Measurements from ENCODE around the gene MCAT. TPM values are rescaled to one million over a fixed set of nuclear protein-coding genes. Genes with fewer than 3 reads are reported as not detected.

The MCAT gene
- total RNA-seq, 1 donor from 2014 or later, result 11.5 TPM

DNA sequence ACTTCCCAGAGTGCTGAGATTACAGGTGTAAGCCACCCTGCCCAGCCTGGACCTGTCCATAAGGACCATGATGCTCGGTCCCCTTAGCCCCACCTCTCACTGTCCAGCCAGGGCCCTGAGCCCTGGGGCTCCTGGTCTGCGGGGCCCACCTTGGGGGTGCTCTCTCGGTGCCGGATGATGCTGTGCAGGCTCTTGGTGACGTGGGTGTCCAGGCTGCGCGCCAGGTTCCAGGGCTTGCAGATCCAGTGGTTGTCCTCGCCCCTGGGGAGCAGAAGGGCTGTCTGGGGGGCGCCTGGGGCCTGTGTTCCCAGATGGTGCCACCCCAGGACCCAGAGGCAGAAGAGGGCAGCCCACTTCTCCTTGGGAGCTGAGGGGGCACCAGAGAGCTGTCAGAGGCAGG is 30.4 kb upstream of the MCAT start:
- DNase-seq (ENCODE audit: low spot score), result peak; percentile 83

DNA sequence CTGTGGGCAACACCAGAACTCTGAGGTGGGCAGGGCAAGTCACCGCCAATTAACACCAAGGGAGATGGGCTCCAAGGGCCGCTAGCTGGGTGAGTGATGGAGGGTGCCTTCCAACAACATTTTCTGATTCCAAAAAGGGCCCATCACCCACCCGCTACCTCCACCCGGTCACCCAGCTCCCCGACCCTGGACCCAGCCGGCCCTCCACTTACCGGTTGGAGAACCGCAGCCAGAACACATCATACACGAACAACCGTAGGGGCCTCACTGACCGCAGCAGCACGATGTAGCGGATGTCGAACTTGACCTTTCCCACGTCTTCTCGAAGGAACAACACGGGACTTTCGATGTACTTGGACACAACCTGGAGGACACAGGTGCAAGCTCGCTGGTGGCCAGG is 29.0 kb upstream of the MCAT start:
- no peak for DNase-seq (ENCODE audit: low spot score)

DNA sequence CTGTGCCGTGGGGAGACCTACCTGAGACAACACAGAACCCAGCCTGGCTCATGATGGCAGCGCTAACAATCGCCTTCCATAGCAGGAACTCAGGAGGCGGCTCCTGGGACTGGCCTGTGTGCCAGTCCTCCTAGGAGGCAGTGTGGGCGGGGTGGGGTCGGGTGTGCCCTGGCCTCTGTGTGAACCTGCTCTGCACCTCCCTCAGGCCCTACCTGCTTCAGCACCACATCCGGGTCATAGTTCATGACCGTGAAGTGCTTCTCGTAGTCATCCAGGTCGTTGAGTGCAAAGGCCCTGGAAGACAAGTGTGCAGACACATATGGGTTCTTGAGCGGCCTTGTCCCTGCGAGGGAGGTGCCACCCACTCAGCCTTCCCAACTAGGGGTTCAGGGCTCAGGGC is 28.4 kb upstream of the MCAT start:
- DNase-seq (ENCODE audit: low spot score), result no peak

DNA sequence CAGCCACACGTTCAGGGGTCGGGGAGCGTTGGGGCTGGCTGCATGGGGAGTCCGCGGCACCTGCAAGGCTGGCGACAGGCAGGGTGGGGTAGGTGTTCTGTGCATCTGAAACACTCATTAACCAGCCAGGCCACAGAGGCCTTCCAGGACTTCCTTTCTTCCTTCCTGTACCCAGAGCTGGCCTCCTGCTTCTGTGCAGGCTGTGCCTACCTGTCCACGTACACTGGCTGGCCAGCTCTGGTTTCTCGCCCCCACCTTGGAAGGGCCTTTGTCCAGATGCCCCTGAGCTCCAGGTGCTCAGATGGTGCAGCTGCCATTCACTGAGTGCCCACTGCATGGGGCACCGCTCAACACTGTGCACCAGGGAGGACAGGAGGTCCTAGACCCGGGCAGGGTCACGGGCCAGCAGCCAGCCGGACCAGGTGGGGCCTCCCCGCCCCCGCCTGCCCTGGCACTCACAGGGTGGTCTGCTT is 27.9 kb upstream of the MCAT start:
- no peak for DNase-seq (ENCODE audit: low spot score)

DNA sequence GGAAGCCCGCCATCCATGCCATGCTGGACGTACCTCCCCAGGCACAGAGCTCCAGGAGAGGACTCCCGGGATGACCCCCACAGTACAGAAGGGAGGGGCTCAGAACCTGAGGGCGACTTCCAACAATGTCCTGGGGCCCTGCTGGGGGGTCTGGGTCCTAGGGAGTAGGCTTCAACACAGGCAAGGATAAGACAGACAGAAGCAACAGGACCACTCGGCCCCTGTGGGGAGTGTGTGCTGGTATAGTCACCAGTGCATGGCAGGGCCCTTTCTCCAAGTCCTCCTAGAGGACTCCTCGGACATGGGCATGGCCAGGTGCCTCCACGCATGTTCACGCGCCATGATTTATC is 26.9 kb upstream of the MCAT start:
- DNase-seq (ENCODE audit: low spot score), result no peak

DNA sequence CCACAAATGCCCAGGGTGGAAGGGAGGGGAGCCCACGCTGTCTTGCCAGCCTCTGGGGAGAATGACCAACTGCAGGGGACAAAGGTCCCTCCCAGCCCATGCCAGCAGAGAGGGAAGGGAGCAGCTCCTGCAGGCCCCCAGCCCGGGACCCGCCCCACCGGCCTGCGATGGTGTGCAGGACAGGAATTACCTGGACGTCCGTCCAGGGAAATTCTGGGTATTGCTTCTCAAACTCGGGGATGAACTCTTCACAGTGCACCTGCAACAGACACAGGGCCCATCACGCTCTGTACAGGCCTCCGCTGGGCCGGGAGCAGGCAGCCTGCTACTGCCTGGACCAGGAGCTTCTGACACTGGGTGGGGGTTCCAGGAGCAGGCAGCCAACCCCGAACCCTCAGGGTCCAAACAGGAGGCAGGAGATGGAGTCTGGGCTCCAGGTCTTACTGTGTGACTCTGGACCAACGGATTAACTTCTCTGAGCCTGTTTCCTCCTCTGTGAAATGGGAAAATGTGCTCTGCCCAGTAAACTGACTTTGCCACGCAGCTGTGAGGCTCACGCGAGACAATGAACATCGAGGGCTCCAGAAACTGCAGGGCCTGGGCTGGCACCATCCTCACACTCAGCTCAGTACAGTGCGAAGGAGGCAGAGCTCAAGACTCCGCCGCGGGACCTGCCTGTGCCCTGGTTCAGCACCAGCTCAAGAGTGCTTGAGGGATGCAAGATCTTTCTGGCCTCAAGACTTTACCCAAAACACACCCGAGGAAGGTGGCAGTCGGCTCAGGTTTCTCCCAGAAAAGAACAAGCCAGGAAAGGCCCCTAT is 26.3 kb upstream of the MCAT start:
- no peak for DNase-seq (ENCODE audit: low spot score)

DNA sequence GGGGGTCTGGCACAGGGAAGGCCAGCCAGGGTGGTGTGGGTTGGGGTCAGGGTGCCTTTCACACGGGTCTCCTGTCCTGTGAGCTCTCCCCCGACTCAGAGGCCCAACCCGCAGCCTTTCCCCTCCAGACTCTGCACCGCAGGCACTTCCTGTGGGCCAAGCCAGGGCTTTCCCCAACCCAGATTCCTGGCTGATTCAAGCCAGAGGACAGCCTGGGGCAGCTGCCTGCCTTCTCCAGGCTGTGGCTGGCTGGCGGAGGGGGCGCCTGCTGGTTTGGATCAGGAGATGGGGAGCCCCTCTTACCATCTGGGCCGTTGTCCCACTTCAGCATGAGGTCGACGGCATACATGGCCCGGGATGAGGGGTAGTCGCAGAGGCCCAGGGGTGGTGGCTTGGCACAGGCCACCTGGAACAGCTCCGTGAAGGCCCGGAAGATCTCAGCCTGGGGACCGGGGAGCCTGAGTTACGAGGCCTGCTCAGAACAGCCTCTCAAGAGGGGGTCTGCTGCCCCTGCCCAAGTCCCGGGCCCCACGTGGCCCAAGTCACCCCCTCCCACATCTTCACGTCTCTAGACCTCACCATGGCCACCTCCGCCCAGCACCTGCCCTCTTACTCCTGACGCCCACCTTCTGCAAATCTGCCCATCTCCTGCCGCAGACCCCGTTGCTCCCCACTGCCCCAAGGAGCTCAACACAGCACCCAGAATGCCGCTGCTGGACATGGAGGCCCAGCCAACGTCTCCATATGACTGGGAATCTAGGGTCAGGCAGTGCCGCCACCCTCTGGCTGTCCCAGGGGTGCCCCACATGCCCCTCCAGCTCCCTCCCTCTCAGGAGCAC is 25.5 kb upstream of the MCAT start:
- no peak for DNase-seq (ENCODE audit: low spot score)

DNA sequence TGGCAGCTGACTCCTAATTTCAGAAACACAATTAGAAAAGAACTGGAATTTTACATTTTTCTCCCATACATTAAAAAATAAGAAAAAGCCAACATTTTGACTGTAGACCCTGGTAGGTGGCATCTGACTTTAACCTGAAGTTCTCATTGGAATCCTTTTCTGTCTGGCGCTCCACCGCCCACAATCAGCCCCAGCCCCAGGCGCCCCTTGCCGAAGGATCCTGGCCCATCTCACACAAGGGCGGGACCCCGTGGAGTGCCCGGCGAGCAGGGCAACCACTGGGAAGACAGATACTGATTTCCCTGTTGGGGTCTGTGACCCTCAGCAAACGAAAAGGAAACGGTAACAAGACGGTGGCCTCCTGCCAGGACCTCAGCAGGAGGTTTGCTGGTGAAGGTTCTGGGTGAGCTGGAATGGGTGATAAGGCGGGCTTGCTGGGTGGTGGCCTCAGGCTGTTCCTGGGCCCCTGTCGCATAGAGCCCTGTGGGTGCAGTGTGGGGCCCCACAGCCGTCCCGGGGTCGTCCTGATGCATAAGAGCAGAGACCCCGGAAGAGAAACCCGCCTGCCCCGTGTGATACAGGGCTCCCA is 23.9 kb upstream of the MCAT start:
- DNase-seq (ENCODE audit: low spot score), result no peak

DNA sequence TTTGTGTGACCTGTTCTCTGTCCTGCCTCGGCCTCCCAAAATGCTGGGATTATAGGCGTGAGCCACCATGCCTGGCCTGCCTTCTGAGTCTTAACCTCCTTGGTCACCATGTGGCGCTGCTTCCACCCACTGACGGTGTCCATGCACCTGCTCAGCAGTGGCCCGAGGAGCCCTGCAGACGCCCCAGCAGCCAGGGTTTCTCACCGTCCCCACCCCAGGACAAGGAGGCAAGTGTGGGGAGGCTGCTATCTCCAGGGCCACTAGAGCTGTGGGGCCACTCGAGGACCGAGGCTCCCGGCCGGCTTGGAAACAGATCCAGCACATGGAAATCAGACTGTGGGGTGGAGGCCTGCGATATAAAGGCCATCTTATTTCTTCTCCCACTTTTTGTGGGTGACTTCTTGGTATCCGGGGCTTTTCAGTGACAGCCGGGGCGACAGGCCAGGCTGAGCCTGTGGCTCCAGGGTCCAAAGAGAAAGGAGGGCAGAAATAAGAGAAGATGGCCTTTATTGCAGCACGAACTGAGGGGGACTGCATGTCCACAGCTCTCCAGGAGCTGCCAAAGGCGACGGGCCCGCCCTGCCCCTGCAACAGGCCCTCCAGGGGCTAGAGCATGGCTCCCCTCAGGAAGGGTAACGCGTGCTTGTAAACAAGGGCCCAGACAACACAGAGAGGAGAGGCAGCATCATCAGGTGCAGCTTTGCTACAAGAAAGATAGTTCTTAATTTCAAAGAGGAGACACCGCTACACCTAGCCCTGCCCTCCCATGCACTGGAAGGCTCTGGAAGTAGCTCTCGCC is 23.1 kb upstream of the MCAT start:
- DNase-seq (ENCODE audit: low spot score), result no peak

DNA sequence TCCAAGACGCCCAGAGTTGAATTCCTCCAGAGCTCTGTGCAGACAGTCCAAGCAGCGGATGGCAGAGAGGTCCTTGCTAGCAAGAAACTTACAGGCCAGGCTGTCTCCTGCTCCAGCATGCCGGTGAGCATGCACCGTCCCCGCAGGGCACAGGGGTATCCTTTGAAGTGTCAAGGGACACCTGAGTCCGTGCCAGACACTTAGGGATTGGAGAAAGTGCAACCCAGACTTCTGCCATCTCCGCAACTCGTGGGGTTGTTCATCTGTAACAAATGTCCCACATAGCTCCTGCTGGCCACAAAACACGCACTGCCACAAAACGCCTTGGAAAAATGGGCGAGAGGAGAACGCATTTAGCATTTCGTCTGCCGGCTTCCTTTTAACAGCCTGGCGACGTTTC is 21.4 kb upstream of the MCAT start:
- no peak for DNase-seq (ENCODE audit: low spot score)

DNA sequence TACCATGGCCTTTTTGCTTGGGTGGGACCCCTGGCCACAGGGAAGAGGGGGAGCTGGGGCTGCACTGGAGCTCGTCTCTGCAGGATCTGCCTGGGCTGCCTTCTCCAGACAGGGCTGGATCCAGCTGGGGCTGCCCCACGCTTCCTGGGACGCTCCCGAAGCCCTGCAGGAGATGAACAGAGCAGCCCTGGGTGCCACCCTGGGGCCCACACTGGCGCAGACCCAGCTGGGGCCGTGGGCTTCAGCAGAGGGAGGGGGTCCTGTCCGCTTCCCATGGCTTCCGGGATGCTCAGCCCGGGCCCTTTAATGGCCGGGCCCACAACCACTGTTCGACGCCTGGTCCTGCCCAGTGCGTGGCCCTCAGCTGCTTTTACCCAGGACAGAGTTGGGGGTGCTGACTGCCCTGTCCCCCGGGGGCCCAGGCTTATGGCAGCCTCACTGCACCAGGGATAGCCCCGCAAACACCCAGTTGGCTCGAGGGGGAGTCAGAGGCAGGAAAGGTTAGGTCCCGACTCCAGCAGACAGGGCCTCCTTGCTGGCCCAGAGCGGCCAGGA is 20.1 kb upstream of the MCAT start:
- no peak for DNase-seq (ENCODE audit: low spot score)

DNA sequence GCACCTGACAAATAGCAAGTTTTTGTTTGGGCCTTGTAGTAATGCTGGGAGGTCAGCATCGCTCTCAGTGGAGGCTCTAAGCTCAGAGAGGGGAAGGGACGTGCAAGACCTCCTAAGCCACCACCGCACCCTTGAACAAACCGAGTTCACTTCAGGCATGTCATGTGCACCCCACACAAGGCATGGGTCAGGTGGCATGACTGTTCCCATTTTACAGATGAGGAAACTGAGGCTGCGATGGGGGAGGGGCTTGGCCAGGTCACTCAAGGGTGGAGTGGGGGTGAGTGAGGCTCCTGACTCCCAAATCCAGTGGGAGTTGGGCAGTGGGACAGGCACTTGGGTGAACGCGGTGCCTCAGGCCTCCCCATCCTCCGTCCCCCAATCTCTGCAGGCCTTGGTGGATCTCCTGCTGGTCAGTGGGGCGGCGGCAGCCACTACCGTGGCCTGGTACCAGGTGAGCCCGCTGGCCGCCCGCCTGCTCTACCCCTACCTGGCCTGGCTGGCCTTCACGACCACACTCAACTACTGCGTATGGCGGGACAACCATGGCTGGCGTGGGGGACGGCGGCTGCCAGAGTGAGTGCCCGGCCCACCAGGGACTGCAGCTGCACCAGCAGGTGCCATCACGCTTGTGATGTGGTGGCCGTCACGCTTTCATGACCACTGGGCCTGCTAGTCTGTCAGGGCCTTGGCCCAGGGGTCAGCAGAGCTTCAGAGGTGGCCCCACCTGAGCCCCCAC is 19.4 kb upstream of the MCAT start:
- DNase-seq (ENCODE audit: low spot score), result no peak

DNA sequence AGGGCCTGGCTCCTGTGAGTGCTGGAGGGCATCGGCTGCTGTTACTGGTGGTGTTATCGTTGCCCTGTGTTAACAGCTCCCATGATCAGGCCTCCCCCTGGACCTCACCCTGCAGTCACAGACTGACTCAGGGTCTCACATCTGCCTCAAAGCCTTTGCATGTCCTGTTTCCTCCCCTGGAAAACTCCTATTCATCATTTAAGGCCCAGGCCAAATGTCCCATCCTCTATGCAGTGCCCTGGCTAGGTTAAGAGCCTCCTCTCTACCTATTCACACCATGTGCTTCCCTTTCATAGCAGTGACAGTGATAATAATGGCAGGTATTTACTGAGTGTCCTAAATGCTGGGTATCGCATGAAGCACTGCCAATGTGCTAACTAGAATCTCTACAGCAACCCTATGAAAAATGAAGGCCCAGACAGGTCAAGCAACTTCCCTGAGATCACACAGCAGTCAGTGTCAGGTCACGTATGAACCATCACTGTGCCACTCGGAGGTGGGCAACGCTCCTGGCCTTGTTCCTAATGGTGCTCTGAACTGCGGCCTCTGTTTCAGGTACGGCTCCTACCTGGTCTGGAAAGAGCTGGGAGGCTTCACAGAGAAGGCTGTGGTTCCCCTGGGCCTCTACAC is 17.4 kb upstream of the MCAT start:
- no peak for DNase-seq (ENCODE audit: low spot score)

DNA sequence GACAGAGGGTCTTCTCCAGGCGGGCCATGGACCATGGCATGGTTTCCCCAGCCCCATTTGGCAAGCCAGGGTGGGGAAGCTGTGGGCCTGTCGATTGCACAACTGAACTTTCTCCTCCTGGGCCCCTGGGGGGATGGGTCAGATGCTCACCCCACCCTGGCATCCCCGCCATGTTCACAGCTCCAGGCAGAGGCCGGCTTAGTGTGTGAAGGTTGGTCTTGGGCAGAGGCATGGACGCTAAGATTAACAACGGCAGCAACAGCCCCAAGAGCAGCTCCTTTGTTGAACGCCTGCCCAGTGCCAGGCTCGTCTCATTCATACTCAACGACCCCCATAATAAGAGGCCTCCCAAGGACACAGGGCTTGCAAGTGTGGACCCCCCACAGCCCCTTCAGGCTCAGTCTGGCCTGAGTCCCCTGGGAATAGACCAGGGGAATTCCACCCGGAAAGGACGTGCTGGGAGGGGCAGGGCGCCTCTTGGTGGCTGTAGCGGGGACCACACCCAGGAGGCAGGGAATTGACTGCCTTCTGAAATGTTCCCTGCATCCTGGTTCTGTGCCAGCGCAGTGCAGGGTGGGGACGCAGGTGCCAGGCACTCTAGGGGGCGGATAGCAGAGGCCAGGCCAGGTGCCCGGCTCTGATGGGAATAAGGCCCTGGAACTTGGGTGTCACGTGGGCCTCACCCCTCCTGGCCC is 16.4 kb upstream of the MCAT start:
- DNase-seq (ENCODE audit: low spot score), result no peak

DNA sequence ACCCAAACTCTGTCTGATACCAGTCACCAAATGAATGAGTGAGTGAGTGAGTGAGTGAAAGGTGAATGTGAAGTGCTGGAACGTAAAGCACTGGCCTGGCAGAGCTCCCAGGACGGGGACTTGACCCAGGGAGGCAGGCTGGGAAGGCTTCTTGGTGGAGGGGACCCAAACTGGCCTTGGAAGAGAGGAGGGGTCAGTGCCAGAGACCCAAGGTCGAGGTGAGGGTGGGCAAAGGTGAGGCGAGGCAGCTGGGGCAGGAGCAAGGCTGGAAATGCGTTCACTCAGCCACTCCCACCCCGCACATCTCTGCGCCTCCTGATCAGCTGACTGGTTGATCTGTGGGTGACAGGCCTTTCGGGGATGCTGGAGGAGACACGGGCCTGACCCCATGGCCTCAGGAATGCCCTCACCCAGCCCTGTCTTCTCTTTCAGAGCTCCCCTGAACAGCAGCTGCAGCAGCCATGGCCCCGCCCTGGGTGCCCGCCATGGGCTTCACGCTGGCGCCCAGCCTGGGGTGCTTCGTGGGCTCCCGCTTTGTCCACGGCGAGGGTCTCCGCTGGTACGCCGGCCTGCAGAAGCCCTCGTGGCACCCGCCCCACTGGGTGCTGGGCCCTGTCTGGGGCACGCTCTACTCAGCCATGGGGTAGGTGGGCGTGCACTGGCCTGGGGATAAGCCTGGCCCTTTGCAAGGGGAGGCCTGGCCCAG is 15.7 kb upstream of the MCAT start:
- no peak for DNase-seq (ENCODE audit: low spot score)

DNA sequence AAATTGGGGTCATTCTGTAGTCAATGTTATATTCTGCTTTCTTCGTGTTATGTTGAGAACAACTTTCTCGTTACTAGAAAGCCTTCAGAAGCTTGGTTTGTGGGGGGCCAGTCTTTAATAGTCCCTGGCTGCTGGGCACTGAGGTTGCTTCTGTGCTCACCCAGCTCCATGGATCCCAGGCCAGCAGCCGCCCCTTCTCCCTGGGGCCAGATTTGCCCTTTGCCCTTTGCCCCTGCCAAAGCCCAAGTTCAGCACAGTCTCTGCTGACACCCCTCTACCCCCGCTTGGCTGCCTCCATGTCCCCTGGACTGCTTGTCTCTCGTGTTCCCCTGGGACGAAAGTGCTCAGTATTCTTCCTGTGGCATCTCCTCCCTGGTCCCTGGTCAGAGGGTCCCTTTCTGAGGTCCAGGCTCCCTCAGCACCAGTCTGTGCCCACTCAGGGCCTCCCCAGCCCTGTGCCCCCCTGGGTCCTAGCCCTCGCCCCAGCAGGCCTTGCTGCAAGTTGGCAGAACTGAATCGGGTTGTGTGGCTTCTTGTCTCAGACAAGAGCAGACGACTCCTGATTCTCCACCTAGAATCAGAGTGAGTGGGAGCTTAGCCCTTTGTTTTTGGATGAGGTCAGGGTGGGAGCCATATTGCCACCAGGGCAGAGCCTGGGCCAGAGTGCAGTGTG is 14.8 kb upstream of the MCAT start:
- DNase-seq (ENCODE audit: low spot score), result no peak

DNA sequence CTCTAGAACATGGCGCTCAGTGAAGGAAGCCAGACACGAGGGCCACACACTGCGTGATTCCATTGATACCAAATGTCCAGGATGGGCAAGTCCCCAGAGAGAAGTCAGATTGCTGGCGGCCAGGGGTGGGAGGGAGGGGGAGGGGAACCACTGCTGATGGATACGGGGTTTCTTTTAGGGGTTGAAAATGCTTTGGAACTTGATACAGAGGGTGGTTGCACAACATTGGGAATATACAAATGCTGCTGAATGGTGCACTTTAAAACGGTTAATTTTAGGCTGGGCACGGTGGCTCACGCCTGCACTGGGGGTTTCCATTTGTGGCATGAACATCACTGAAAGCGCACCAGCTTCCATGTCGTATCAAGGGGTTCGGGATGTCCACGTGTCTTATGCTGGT is 13.2 kb upstream of the MCAT start:
- DNase-seq (ENCODE audit: low spot score), result no peak

DNA sequence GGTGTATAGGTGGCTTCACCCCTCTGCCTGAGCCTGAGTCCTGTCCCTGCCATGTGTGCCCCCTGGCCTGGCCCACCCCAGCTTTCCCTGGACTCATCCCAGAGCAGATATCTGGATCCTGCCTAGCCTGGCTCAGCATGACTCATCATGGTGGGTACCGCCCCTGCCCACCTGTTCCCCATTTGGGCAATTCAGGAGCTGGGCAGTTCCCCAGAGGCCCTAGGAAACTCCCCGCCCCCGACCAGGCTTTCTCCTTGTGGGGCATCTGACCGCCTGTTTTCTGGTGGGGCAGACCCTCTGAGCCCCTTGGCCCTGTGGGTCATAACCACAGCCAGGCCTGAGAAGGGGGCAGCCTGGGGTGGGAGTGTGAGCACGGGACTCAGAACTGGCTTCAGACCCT is 12.6 kb upstream of the MCAT start:
- DNase-seq (ENCODE audit: low spot score), result no peak

Data from mesenteric fat pad (tissue), 1 donor.